Measurements from ENCODE around the gene CLDN3. TPM values are rescaled to one million over a fixed set of nuclear protein-coding genes. Genes with fewer than 3 reads are reported as not detected.

The CLDN3 gene
- total and polyA plus RNA-seq, 2 donors (not counting 1 experiment from before 2014, with no cell fraction given): not detected

GRCh38 chr7:73766556-73767229 is 3.4 kb downstream of the CLDN3 start:
- H3K79me2 ChIP-seq (ENCODE audit: control insufficient read depth, insufficient read depth, low read length): no peaks in the 10 kb centered on the region
- H3K4me2 ChIP-seq (replicated peaks; ENCODE audit: low read depth, low read length, poor library complexity, severe bottlenecking): no peak overlapping the region
- Mint-ChIP-seq H3K4me1 (peaks cover 9% of the 10 kb centered on the region), H3K27ac (no peak overlapping the region), H3K4me3 (no peak overlapping the region), H3K27me3 (peaks cover 27% of the 10 kb centered on the region), H3K9me3 (ENCODE audit: insufficient read depth) (no peaks in the 10 kb centered on the region)
- ChIA-PET POLR2A (no interaction called here), CTCF (interaction anchor here (2.0 kb wide), 1 partner anchor 32 kb away, joined by 4 read pairs; no protein-coding TSS in a partner anchor)
- no peak overlapping the region for H3K9ac ChIP-seq (ENCODE audit: low read length)
- no peak overlapping the region for H3K27ac ChIP-seq (ENCODE audit: low read length in 2 of 2)
- TF ChIP-seq EZH2 (IDR thresholded peaks at IDR 0.05; ENCODE audit: borderline replicate concordance, insufficient read depth, low read depth, low read length, poor library complexity, severe bottlenecking): no peak
- TF ChIP-seq CTCF (IDR thresholded peaks at IDR 0.05): no peak
- no peak overlapping the region for H3K4me3 ChIP-seq (ENCODE audit: control extremely low read depth in 1 of 5, extremely low read depth in 1 of 5, insufficient read depth in 1 of 5, low read depth in 2 of 5, low read length in 4 of 5)
- H2AFZ ChIP-seq (ENCODE audit: insufficient read depth, low read depth, low read length, poor library complexity, severe bottlenecking): no peak overlapping the region
- H3K4me1 ChIP-seq (ENCODE audit: control insufficient read depth in 2 of 2, insufficient read depth in 2 of 2, low read length in 2 of 2): peaks cover 14 to 15% of the 10 kb centered on the region in 2 donors
- H3K27me3 ChIP-seq (replicated peaks in 1 of 4; ENCODE audit: control extremely low read depth in 1 of 4, control insufficient read depth in 3 of 4, insufficient read depth in 4 of 4, low read length in 3 of 4): peaks cover 0 to 33% (median 15%) of the 10 kb centered on the region in 4 experiments
- DNase-seq (no peak), ATAC-seq (ENCODE audit: low read depth) (no peak)
- peaks cover 0 to 9% (median 0%) of the 10 kb centered on the region in 3 donors for H3K9me3 ChIP-seq (ENCODE audit: control extremely low read depth in 1 of 3, control insufficient read depth in 2 of 3, insufficient read depth in 1 of 3, low read length in 2 of 3)
- H4K20me1 ChIP-seq (ENCODE audit: control insufficient read depth, insufficient read depth, low read length, poor library complexity, severe bottlenecking): no peaks in the 10 kb centered on the region
- intact Hi-C loops (cut with micrococcal nuclease): no loop called here
- no peaks in the 10 kb centered on the region for H3K36me3 ChIP-seq (replicated peaks in 1 of 2; ENCODE audit: control extremely low read depth in 1 of 2, control insufficient read depth in 1 of 2, extremely low read depth in 1 of 2, insufficient read depth in 2 of 2, low read length in 1 of 2)
- WGBS (ENCODE audit: insufficient coverage): 79% methylated on average over 10 of the region's 17 CpGs

GRCh38 chr7:73762659-73762999 is 7.4 kb downstream of the CLDN3 start:
- ChIA-PET CTCF (no interaction called here), POLR2A (no interaction called here)
- no peaks in the 10 kb centered on the region for H3K9me3 ChIP-seq (ENCODE audit: control extremely low read depth in 1 of 3, control insufficient read depth in 2 of 3, insufficient read depth in 1 of 3, low read length in 2 of 3)
- TF ChIP-seq EZH2 (IDR thresholded peaks at IDR 0.05; ENCODE audit: borderline replicate concordance, insufficient read depth, low read depth, low read length, poor library complexity, severe bottlenecking) (no peak), CTCF (IDR thresholded peaks at IDR 0.05) (no peak)
- no peaks in the 10 kb centered on the region for H3K4me1 ChIP-seq (ENCODE audit: control insufficient read depth in 2 of 2, insufficient read depth in 2 of 2, low read length in 2 of 2)
- Mint-ChIP-seq H3K27me3 (peaks cover 7% of the 10 kb centered on the region), H3K9me3 (ENCODE audit: insufficient read depth) (no peaks in the 10 kb centered on the region), H3K27ac (no peak overlapping the region), H3K4me3 (no peak overlapping the region), H3K4me1 (no peaks in the 10 kb centered on the region)
- DNase-seq (no peak), ATAC-seq (ENCODE audit: low read depth) (no peak)
- H3K4me2 ChIP-seq (replicated peaks; ENCODE audit: low read depth, low read length, poor library complexity, severe bottlenecking): no peak overlapping the region
- no peak overlapping the region for H3K9ac ChIP-seq (ENCODE audit: low read length)
- no peak overlapping the region for H2AFZ ChIP-seq (ENCODE audit: insufficient read depth, low read depth, low read length, poor library complexity, severe bottlenecking)
- no peak overlapping the region for H3K27ac ChIP-seq (ENCODE audit: low read length in 2 of 2)
- no peak overlapping the region for H3K4me3 ChIP-seq (ENCODE audit: control extremely low read depth in 1 of 5, extremely low read depth in 1 of 5, insufficient read depth in 1 of 5, low read depth in 2 of 5, low read length in 4 of 5)
- WGBS (ENCODE audit: insufficient coverage): 75% methylated on average over 1 of the region's 1 CpG
- intact Hi-C loops (cut with micrococcal nuclease): no loop called here
- no peaks in the 10 kb centered on the region for H4K20me1 ChIP-seq (ENCODE audit: control insufficient read depth, insufficient read depth, low read length, poor library complexity, severe bottlenecking)
- H3K36me3 ChIP-seq (replicated peaks in 1 of 2; ENCODE audit: control extremely low read depth in 1 of 2, control insufficient read depth in 1 of 2, extremely low read depth in 1 of 2, insufficient read depth in 2 of 2, low read length in 1 of 2): no peaks in the 10 kb centered on the region
- no peaks in the 10 kb centered on the region for H3K79me2 ChIP-seq (ENCODE audit: control insufficient read depth, insufficient read depth, low read length)
- H3K27me3 ChIP-seq (replicated peaks in 1 of 4; ENCODE audit: control extremely low read depth in 1 of 4, control insufficient read depth in 3 of 4, insufficient read depth in 4 of 4, low read length in 3 of 4): peaks cover 0 to 3% (median 0%) of the 10 kb centered on the region in 4 experiments

All from B cell (primary cell).